Endothelial cell of umbilical vein (primary cell): ENCODE results near the gene PCDHGB4. TPM values are rescaled to one million over a fixed set of nuclear protein-coding genes. Genes with fewer than 3 reads are reported as not detected.
"Not testable (repeated sequence)": the region's sequence is repeated elsewhere in the genome, so short reads cannot be mapped to it uniquely, and the experiment has no call there.

Source experiments
- BruUV-seq: library from RNA; stranded (reverse); fragments of 400-500 nt; replicated peaks from 2 replicates; lab custom pipeline; 2021; lab: Mats Ljungman, UMichigan
- CTCF ChIA-PET: fragments of 300-600, 350-600 bp; sonication (Branson Sonifier 250); formaldehyde crosslinking; loops from one replicate; lab custom pipeline; 2021; ENCODE audit warnings: antibody characterized with exemption, inconsistent platforms; lab: Charles Lee
- POLR2A ChIA-PET: fragments of 300-600, 350-600 bp; sonication (Branson Sonifier 250); formaldehyde crosslinking; loops from one replicate; lab custom pipeline; 2021; ENCODE audit warnings: antibody characterized with exemption, inconsistent platforms; lab: Charles Lee
- DNase-seq: peaks from one replicate; pipeline ENCODE4 v3.0.0-alpha.2; 2011; ENCODE audit warnings: low read depth, low spot score
- FAIRE-seq: peaks from 2 replicates; lab custom pipeline; 2011; peaks lifted over from hg19 to GRCh38; lab: Jason Lieb, UNC
- H2AFZ ChIP-seq: 2 replicates; pipeline ENCODE4 v1.6.0; 2012; ENCODE audit warnings: low read depth, low read length, control low read depth, inconsistent platforms
- H3K27ac ChIP-seq: 2 replicates; pipeline ENCODE4 v1.5.1; 2011; ENCODE audit warnings: low read depth, mild to moderate bottlenecking, control low read depth, low read length, moderate library complexity; ENCODE audit not compliant: insufficient read depth
- H3K27me3 ChIP-seq, 2 experiments: 2 replicates each; pipeline versions ENCODE4 v1.6.0 to v1.6.1; 2011; ENCODE audit warnings: low read length in 2 of 2, mixed read lengths in 1 of 2; ENCODE audit not compliant: control insufficient read depth in 2 of 2, insufficient read depth in 2 of 2
- H3K36me3 ChIP-seq, 2 experiments: 2 replicates in 1 of 2; 3 replicates in 1 of 2; pipeline ENCODE4 v1.5.1; 2011; ENCODE audit warnings: low read length in 2 of 2, mild to moderate bottlenecking in 1 of 2, moderate library complexity in 1 of 2; ENCODE audit not compliant: control insufficient read depth in 2 of 2, insufficient read depth in 2 of 2; ENCODE audit errors: extremely low read depth in 1 of 2
- H3K4me1 ChIP-seq: 3 replicates; pipeline ENCODE4 v1.5.1; 2011; ENCODE audit warnings: mild to moderate bottlenecking, low read length; ENCODE audit not compliant: control insufficient read depth, insufficient read depth; ENCODE audit errors: extremely low read depth
- H3K4me2 ChIP-seq: 2 replicates; pipeline ENCODE4 v1.6.1; 2011; ENCODE audit warnings: low read length, control low read depth, mixed read lengths; ENCODE audit not compliant: insufficient read depth
- H3K4me3 ChIP-seq, 3 experiments: fragments of 200-600 bp in 1 of 3; sonication (generic), shearing (Covaris generic) in 1 of 3; replicated peaks in 1 of 3; 2 replicates each; pipeline ENCODE4 v1.5.1; 2011 to 2016; ENCODE audit warnings: control low read depth in 3 of 3, low read length in 3 of 3, mild to moderate bottlenecking in 2 of 3, inconsistent platforms in 1 of 3, low read depth in 1 of 3, moderate library complexity in 1 of 3; ENCODE audit not compliant: insufficient read depth in 1 of 3
- H3K79me2 ChIP-seq: 2 replicates; pipeline ENCODE4 v1.6.0; 2012; ENCODE audit warnings: low read length, inconsistent platforms; ENCODE audit not compliant: control insufficient read depth, insufficient read depth
- H3K9ac ChIP-seq: replicated peaks from 2 replicates; pipeline ENCODE3; 2011; ENCODE audit warnings: low read length, control low read depth; ENCODE audit not compliant: insufficient read depth; ENCODE audit errors: extremely low read depth
- H3K9me1 ChIP-seq: replicated peaks from 3 replicates; pipeline ENCODE4 v1.6.0; 2011; ENCODE audit warnings: mild to moderate bottlenecking, low read length; ENCODE audit not compliant: control insufficient read depth, insufficient read depth; ENCODE audit errors: extremely low read depth
- H3K9me3 ChIP-seq: replicated peaks from 2 replicates; pipeline ENCODE4 v1.5.1; 2012; ENCODE audit warnings: low read length, inconsistent platforms; ENCODE audit not compliant: control insufficient read depth, insufficient read depth
- H4K20me1 ChIP-seq: replicated peaks from 2 replicates; pipeline ENCODE3; 2011; ENCODE audit warnings: mild to moderate bottlenecking, low read length; ENCODE audit not compliant: control insufficient read depth, insufficient read depth; ENCODE audit errors: extremely low read depth
- CTCF ChIP-seq, 2 donors: IDR thresholded peaks; 1 replicate in 1 of 2; 2 replicates in 1 of 2; pipeline ENCODE4 v1.5.1; 2011; ENCODE audit warnings: low read length in 2 of 2, mild to moderate bottlenecking in 2 of 2, moderate library complexity in 2 of 2, control low read depth in 1 of 2, inconsistent platforms in 1 of 2, low read depth in 1 of 2; ENCODE audit not compliant: insufficient read depth in 1 of 2; ENCODE audit errors: extremely low read depth in 1 of 2
- EZH2 ChIP-seq: IDR thresholded peaks from 2 replicates; pipeline ENCODE4 v1.6.1; 2012; ENCODE audit warnings: borderline replicate concordance, low read depth, mild to moderate bottlenecking, moderate library complexity, low read length, inconsistent platforms; ENCODE audit not compliant: severe bottlenecking
- FOS ChIP-seq: IDR thresholded peaks from 2 replicates; pipeline ENCODE4 v1.6.1; 2011; ENCODE audit warnings: mild to moderate bottlenecking, low read length, moderate library complexity, borderline replicate concordance; ENCODE audit not compliant: insufficient read depth
- GATA2 ChIP-seq: IDR thresholded peaks from 2 replicates; pipeline ENCODE4 v1.7.0; 2011; ENCODE audit warnings: low read depth, mild to moderate bottlenecking, moderate library complexity, mixed read lengths, low read length; ENCODE audit not compliant: insufficient read length, insufficient read depth
- JUN ChIP-seq: IDR thresholded peaks from 2 replicates; pipeline ENCODE4 v1.6.1; 2011; ENCODE audit warnings: borderline replicate concordance, low read depth; ENCODE audit not compliant: insufficient read length, insufficient read depth
- MAX ChIP-seq: IDR thresholded peaks from 2 replicates; pipeline ENCODE4 v1.6.1; 2011; ENCODE audit not compliant: insufficient read depth, insufficient read length
- MYC ChIP-seq: IDR thresholded peaks from one replicate; pipeline ENCODE4 v1.6.1; 2011; ENCODE audit warnings: mild to moderate bottlenecking, low read depth, low read length
- POLR2AphosphoS5 ChIP-seq: IDR thresholded peaks from 2 replicates; pipeline ENCODE4 v1.6.1; 2012; ENCODE audit warnings: low read depth, mild to moderate bottlenecking, control low read depth, low read length, moderate library complexity; ENCODE audit not compliant: insufficient read depth
- dilution Hi-C: fragments of 300-500 bp; cut with MboI; formaldehyde crosslinking; loops from one replicate; pipeline ENCODE4 v1.15.0; 2019; ENCODE audit warnings: low sequenced_read_pairs; ENCODE audit not compliant: extremely low pct_ligation_motif_present
- intact Hi-C: fragments of 100-400 bp; cut with micrococcal nuclease; formaldehyde crosslinking; loops from one replicate; pipeline ENCODE4 v1.10.0; 2022
- polyA plus RNA-seq, 4 experiments: library from polyadenylated mRNA; depleted of rRNA in 3 of 4; stranded (reverse) in 3 of 4; unstranded in 1 of 4; fragments of >200 nt; gene quantifications; 2 replicates each; pipeline versions ENCODE4 v1.2.1 to v1.2.3, GENCODE V29; 2011 to 2012; ENCODE audit warnings: missing spikeins in 1 of 4
- total RNA-seq: library from RNA; stranded (reverse); gene quantifications from 2 replicates; pipeline ENCODE4 v1.2.3, GENCODE V29; 2021

The PCDHGB4 gene
- total and polyA plus RNA-seq, 2 donors (not counting 3 experiments of a cell fraction or from before 2014, with no cell fraction given): 6.5 to 6.9 TPM

- H3K9me3 ChIP-seq: peaks cover 2% of the 10 kb centered on the region
- TF ChIP-seq MYC (no peak), MAX (no peak), JUN (no peak), EZH2 (no peak), POLR2AphosphoS5 (no peak), GATA2 (no peak), CTCF (IDR thresholded peaks at IDR 0.05; ENCODE audit: extremely low read depth in 1 of 2, insufficient read depth in 1 of 2, low read depth in 1 of 2, low read length in 2 of 2) (no peak), FOS (no peak)
- dilution Hi-C loops: no loop called here
- no peaks in the 10 kb centered on the region for H3K4me1 ChIP-seq
- H3K9me1 ChIP-seq: no peaks in the 10 kb centered on the region
- intact Hi-C loops: no loop called here
- no peaks in the 10 kb centered on the region for H3K36me3 ChIP-seq
- ChIA-PET POLR2A (no interaction called here), CTCF (interaction anchor here (0.8 to 3.7 kb wide), 4 partner anchors 20 to 171 kb away, joined by 3 to 16 read pairs (median 6); partner anchors contain the start of genes PCDHGA10 and PCDHGA3)
- H3K27ac ChIP-seq: no peak overlapping the region
- no peak overlapping the region for H2AFZ ChIP-seq
- no peak overlapping the region for H3K4me3 ChIP-seq
- H3K79me2 ChIP-seq: no peaks in the 10 kb centered on the region
- DNase-seq: no peak
- BruUV-seq: no TSS peak
- H3K9ac ChIP-seq: no peak overlapping the region
- H4K20me1 ChIP-seq: no peaks in the 10 kb centered on the region
- FAIRE-seq: no peak
- no peak overlapping the region for H3K4me2 ChIP-seq
- H3K27me3 ChIP-seq: peaks cover 29 to 75% of the 10 kb centered on the region in 2 experiments
Measured at GRCh38 chr5:141393267-141393666, 5.8 kb downstream of the PCDHGB4 start.

GRCh38 chr5:141394401-141395187 lies 7.1 kb downstream of the PCDHGB4 start:
- H3K9me1 ChIP-seq, intact Hi-C loops, H3K9me3 ChIP-seq, BruUV-seq, H3K4me2 ChIP-seq, H3K9ac ChIP-seq, DNase-seq, H3K79me2 ChIP-seq, H3K27ac ChIP-seq, FAIRE-seq, dilution Hi-C loops, H3K4me3 ChIP-seq, H3K36me3 ChIP-seq, H2AFZ ChIP-seq, H4K20me1 ChIP-seq, H3K4me1 ChIP-seq, POLR2A ChIA-PET: not testable (repeated sequence)
- CTCF ChIA-PET: interaction anchor here (1.0 to 3.5 kb wide), 3 partner anchors 13 to 171 kb away, joined by 3 to 21 read pairs (median 3); partner anchors contain the start of genes PCDHB14 and PCDHGA7
- H3K27me3 ChIP-seq: peaks cover 32 to 81% of the 10 kb centered on the region in 2 experiments
